Stimulated activated CD8-positive, alpha-beta memory T cell treated with anti-CD3 and anti-CD28 coated beads, Interleukin-12 subunit alpha, Interleukin-12 subunit beta, amount 100 ng/mL, for 1 hour (primary cell): ENCODE measurements around the gene RAMP3.
"Not testable (repeated sequence)": the region's sequence is repeated elsewhere in the genome, so short reads cannot be mapped to it uniquely, and the experiment has no call there.

ENCODE experiments used
- DNase-seq: peaks from one replicate; pipeline ENCODE4 v3.0.0-alpha.2; 2020; ENCODE audit warnings: low read depth

The RAMP3 gene

DNA sequence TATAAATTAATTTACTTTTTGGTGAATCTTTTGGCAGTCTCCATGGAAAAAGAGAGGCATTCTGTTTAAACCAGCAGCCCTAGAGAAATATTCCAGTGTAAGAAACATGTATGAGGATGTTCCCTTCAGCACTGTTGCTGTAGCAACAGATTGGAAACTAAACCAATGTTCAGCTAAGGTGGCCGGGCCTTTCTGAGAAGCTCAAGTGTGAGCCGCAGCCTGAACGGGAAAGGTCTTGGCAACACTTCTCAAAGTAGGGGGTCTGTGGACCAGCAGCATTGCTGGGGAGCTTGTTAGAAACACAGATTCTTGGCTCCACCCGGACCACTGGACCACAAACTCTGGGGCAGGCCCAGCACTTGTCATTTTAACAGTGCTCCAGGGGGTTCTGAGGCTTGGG is 36.2 kb downstream of the RAMP3 start:
- DNase-seq = no peak

DNA sequence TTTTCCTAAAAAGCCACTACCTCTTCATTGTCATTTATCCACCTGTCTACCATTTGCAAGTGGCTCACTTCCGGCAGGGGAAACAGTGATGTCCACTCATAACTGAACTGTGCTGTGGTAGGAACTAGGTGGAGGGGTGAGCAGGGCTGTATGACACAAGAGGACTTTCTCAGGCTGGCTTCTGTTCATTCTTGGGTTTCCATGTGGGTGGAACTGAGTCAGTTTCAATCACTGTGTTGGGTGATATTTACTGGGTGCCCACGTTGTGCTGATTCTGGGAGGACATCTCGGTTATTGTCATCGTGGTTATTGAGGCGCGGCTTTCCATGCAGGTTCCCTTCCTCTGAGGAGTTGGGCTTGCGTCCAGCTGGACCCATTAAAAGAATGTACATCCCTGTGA is 38.8 kb downstream of the RAMP3 start:
- DNase-seq = no peak

- DNase-seq = no peak
Observed at GRCh38 chr7:45197461-45197860, 39.9 kb downstream of the RAMP3 start.

DNA sequence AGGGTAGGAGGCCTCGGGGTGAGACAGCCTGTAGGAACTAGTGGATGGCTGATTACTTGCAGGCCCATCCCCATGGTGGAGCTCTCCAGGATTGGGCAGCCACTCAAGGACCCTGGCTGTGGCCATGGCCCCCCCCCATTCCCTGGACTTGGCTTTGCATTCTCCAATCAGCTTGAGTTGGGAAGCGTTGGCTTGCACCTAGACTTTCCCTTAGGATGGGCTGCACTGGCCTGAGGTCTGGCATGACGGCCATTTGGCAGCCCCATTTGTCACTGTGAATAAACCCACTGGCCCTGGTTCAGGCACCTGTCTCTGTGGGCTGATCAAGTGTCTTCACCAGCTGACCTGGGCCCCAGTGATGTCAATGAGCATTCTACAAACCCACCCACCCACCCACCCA is 41.4 kb downstream of the RAMP3 start:
- no peak for DNase-seq

DNA sequence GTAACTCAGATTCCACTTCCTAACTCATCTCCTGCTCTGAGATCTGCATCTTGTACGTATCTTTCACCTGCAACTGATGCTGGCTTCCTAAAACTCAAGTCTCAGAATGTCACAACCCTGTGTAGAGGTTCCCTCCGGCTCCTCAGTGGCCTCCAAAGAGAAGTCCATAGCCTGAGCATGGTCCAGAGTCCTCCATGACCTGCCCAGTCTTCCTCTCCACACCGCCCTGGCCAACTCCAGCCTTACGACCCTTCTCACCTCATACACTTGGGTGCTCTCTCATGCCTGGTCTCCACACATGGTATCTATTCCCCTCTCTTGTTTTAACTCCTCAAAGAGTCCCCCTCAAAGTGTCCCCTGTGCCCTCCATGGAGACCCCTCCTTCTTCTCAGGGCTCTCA is 41.9 kb downstream of the RAMP3 start:
- DNase-seq = no peak

GRCh38 chr7:45202625-45203024 is 45.0 kb downstream of the RAMP3 start:
- DNase-seq = no peak

- no peak for DNase-seq
Observed at GRCh38 chr7:45203036-45203435, 45.4 kb downstream of the RAMP3 start.

GRCh38 chr7:45203459-45203858 is 45.9 kb downstream of the RAMP3 start:
- no peak for DNase-seq

GRCh38 chr7:45203936-45204445 is 46.4 kb downstream of the RAMP3 start:
- DNase-seq = no peak

- not testable (repeated sequence) for DNase-seq
Observed at GRCh38 chr7:45206266-45206665, 48.7 kb downstream of the RAMP3 start.

DNA sequence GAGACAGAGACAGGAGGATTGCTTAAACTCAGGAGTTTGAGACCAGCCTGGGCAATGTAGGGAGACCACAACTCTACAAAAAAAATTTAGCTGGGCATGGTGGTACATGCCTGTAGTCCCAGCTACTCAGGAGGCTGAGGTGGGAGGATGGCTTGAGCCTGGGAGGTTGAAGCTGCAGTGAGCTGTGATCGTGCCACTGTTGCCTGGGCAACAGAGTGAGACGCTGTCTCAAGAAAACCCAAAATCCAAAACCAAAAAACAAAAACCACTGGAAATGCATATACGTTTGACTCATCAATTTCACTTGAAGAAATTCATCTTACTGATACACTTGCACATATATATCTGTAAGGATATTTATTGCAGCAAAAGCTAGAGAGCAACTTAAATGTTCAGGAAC is 52.3 kb downstream of the RAMP3 start:
- not testable (repeated sequence) for DNase-seq

- DNase-seq = no peak
Observed at GRCh38 chr7:45211066-45211465, 53.5 kb downstream of the RAMP3 start.

GRCh38 chr7:45211958-45212357 is 54.4 kb downstream of the RAMP3 start:
- DNase-seq = no peak

DNA sequence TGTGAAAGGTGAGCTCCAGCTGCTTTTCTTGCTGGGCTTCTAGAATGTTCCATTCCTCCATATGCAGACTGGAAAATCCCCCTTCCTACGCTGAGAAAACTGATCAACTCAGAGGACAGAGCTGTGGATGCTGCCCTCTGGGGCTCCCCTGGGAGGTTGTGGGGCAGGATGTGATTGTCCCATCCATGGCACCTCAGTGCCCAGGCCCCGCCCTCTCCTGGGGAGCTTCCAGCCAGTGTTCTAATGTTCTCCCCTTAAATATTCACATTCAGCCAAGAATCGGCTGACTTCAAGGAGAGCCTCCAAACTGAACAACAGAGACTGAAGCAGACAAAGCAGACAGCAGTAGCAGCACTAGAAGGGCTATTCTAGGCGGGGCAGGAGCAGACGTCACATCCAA is 55.0 kb downstream of the RAMP3 start:
- no peak for DNase-seq

DNA sequence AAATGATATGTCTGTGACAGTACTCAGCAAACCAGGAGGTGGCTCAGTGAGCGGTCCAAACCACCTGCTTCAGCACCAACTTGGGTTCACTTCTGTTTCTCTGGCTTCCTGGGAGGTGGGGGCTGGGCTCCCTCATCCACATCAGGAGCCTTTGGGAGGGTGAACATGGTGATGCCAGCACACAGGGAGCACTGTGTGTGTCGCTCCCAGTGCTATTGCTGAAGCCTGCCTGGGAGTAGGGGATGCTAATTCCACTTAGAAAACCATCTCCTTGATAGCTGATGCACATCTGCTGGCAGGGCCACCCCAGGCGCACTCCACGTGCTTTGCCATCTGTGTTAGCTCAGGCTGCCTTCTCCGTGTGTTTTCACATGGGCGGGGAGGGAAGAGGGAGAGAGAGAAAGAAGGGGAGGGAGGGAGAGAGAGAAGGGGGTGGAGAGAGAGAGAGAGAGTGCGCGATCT is 58.0 kb downstream of the RAMP3 start:
- no peak for DNase-seq

- DNase-seq = no peak
Observed at GRCh38 chr7:45216181-45216580, 58.6 kb downstream of the RAMP3 start.

- DNase-seq = no peak
Observed at GRCh38 chr7:45216622-45217165, 59.1 kb downstream of the RAMP3 start.

DNA sequence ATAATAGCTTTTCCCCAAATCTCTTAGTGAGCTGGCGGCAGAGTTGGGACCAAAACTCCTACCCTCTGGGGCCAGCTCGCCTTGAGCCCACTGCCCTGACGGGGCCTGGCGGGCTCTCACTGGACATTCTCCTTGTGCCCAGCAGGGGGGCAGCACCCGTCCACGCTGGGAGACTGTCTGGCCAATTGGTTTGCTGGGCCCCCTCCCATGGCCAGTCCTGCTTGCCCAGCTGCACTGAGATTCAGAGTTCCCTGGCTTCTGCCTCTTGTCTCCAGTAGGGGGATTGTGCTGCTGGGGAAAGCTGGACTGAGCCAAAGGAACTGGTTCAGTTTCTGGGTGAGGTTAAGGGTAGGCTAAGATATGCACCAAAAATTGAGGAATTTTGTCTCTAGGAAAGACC is 59.8 kb downstream of the RAMP3 start:
- no peak for DNase-seq

- no peak for DNase-seq
Observed at GRCh38 chr7:45219130-45219529, 61.5 kb downstream of the RAMP3 start.

DNA sequence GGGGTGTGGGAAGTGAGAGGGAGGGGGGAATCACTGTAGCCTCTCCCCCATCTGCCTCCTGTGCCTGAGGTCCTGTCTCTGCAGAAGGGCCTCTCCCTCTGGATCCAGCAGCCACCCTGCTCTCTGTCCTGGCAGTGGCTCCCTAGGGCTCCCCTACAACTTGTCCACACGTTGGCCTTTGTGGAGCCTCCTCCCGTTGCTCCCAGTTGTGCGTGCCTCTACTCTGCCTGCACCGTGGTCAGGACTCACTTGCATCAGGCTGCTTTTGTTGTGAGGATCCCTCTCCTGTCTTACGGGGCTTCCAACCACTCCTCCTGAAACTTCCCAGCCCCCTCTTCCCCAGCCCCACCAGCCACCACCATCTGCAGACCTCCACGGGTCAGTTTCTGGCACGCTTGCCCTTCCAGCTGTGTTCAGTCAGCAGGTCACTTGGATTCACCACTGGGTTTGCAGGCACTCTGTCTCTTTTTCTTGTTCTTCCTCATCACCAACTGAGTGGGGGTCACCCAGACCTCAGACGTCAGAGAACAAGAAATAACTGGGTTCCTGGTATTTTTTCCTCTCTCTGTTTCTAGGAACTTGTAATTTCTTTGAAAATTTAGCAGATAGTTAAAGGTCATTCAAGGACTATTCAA is 62.3 kb downstream of the RAMP3 start:
- DNase-seq = no peak

DNA sequence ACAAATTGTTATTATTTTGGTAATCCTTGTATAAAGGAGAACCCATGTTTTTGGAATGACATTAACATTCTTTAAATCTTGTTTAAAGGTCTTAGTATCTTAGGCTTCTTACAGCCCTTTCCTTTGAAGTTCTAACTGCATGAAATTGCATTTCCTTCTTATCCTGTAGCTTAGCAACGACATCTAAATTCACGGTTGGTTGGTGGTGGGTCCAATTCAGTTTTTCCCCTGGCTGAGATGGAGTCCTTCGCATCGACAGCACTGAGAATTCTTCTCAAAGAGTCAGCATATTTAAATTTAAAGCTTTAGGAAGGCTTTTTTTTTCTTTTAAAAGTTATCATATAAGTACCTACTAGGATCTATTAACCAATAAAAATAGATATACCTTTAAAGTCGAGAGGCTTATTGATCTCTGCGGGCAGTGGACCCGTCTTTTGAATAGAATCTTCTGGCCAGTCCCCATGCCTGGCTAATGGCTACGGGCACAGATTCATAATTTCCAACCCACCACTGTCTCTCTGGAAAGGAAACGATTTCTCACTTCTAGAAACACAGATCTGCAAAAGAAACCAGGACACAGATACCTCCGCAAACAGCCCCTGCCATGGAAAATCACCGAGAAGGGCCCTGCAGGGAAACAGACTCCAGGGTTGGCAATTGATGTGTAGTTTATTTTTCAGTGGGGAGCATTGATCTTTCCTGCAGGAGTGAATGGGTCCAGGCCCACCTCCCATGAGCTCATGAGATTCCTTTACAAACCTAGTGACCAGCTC is 63.4 kb downstream of the RAMP3 start:
- no peak for DNase-seq

GRCh38 chr7:45221896-45222604 is 64.5 kb downstream of the RAMP3 start:
- DNase-seq = no peak

- DNase-seq = no peak
Observed at GRCh38 chr7:45223078-45223477, 65.5 kb downstream of the RAMP3 start.
